HEK293 (cell line): ENCODE data around the gene B3GAT1.

Experiments
- CTCF ChIA-PET: fragments of 350-600 bp; formaldehyde crosslinking; extraction: SDS; loops from one replicate; lab custom pipeline; 2021; ENCODE audit warnings: antibody characterized with exemption; lab: Yijun Ruan, JAX
- POLR2A ChIA-PET: fragments of 300-600 bp; formaldehyde crosslinking; extraction: SDS; loops from one replicate; lab custom pipeline; 2020; ENCODE audit warnings: antibody characterized with exemption, inconsistent platforms; lab: Yijun Ruan, JAX
- H3K27ac ChIP-seq: fragments of 200-500 bp; sonication (Bioruptor generic); 2 replicates; pipeline ENCODE4 v1.5.1; 2014; ENCODE audit warnings: low read depth, low read length, control low read depth, inconsistent platforms; ENCODE audit errors: extremely low read depth
- H3K36me3 ChIP-seq, 2 experiments: fragments of 200-500 bp in 1 of 2; sonication (Bioruptor generic) in 1 of 2; 1 replicate in 1 of 2; 2 replicates in 1 of 2; pipeline ENCODE4 v1.5.1; 2014 to 2017; ENCODE audit warnings: inconsistent platforms in 2 of 2, low read length in 2 of 2; ENCODE audit not compliant: control insufficient read depth in 2 of 2, insufficient read depth in 1 of 2
- H3K4me1 ChIP-seq: fragments of 200-500 bp; sonication (Bioruptor generic); 2 replicates; pipeline ENCODE4 v1.5.1; 2014; ENCODE audit warnings: mild to moderate bottlenecking, low read length, inconsistent platforms; ENCODE audit not compliant: control insufficient read depth, insufficient read depth
- H3K4me3 ChIP-seq: 2 replicates; pipeline ENCODE4 v1.5.1; 2011; ENCODE audit warnings: low read depth, mild to moderate bottlenecking, control low read depth, low read length, moderate library complexity
- H3K9me3 ChIP-seq: fragments of 200-500 bp; sonication (Bioruptor generic); 2 replicates; pipeline ENCODE4 v1.5.1; 2014; ENCODE audit warnings: low read depth, low read length, inconsistent platforms; ENCODE audit not compliant: control insufficient read depth, insufficient read depth
- EGR2 ChIP-seq: fragments of 450-650 bp; formaldehyde crosslinking; IDR thresholded peaks from 2 replicates; pipeline ENCODE4 v1.5.1; 2016; ENCODE audit warnings: low read depth, missing biosample characterization, missing genetic modification characterization
- ELK4 ChIP-seq: IDR thresholded peaks from 2 replicates; pipeline ENCODE4 v1.6.1; 2011; ENCODE audit warnings: mild to moderate bottlenecking, low read depth, low read length, borderline replicate concordance
- KLF10 ChIP-seq: fragments of 450-650 bp; IDR thresholded peaks from 2 replicates; pipeline ENCODE4 v1.5.1; 2018; ENCODE audit warnings: missing biosample characterization, mild to moderate bottlenecking, missing genetic modification characterization
- KLF7 ChIP-seq: fragments of 450-650 bp; formaldehyde crosslinking; IDR thresholded peaks from 2 replicates; pipeline ENCODE4 v1.5.1; 2016; ENCODE audit warnings: missing biosample characterization, missing genetic modification characterization, borderline replicate concordance
- SCRT2 ChIP-seq: fragments of 450-650 bp; formaldehyde crosslinking; IDR thresholded peaks from 2 replicates; pipeline ENCODE4 v1.5.1; 2016; ENCODE audit warnings: missing biosample characterization, missing genetic modification characterization
- ZBTB1 ChIP-seq: fragments of 450-650 bp; formaldehyde crosslinking; IDR thresholded peaks from 2 replicates; pipeline ENCODE4 v1.5.1; 2016; ENCODE audit warnings: missing biosample characterization, missing genetic modification characterization
- ZBTB49 ChIP-seq: fragments of 450-650 bp; formaldehyde crosslinking; IDR thresholded peaks from 2 replicates; pipeline ENCODE4 v1.5.1; 2016; ENCODE audit warnings: missing biosample characterization, missing genetic modification characterization, low read depth
- ZNF112 ChIP-seq: fragments of 450-650 bp; formaldehyde crosslinking; IDR thresholded peaks from 2 replicates; pipeline ENCODE4 v1.5.0; 2017; ENCODE audit warnings: missing biosample characterization, missing genetic modification characterization
- ZNF132 ChIP-seq: fragments of 450-650 bp; formaldehyde crosslinking; IDR thresholded peaks from 2 replicates; pipeline ENCODE4 v1.5.1; 2017; ENCODE audit warnings: missing biosample characterization, missing genetic modification characterization, borderline replicate concordance
- ZNF211 ChIP-seq: fragments of 450-650 bp; formaldehyde crosslinking; IDR thresholded peaks from 2 replicates; pipeline ENCODE4 v1.5.1; 2016; ENCODE audit warnings: low read depth, missing biosample characterization, missing genetic modification characterization
- ZNF335 ChIP-seq: fragments of 450-650 bp; formaldehyde crosslinking; conservative IDR thresholded peaks from 2 replicates; pipeline ENCODE4 v1.5.1; 2016; ENCODE audit warnings: missing biosample characterization, missing genetic modification characterization
- ZNF423 ChIP-seq: fragments of 450-650 bp; formaldehyde crosslinking; IDR thresholded peaks from 2 replicates; pipeline ENCODE4 v1.5.1; 2016; ENCODE audit warnings: missing biosample characterization, missing genetic modification characterization
- ZNF621 ChIP-seq: fragments of 450-650 bp; formaldehyde crosslinking; IDR thresholded peaks from 2 replicates; pipeline ENCODE4 v1.5.1; 2017; ENCODE audit warnings: missing biosample characterization, missing genetic modification characterization
- ZNF639 ChIP-seq: fragments of 450-650 bp; formaldehyde crosslinking; IDR thresholded peaks from 2 replicates; pipeline ENCODE4 v1.5.1; 2016; ENCODE audit warnings: missing biosample characterization, missing genetic modification characterization
- ZNF654 ChIP-seq: fragments of 450-650 bp; formaldehyde crosslinking; IDR thresholded peaks from 2 replicates; pipeline ENCODE4 v1.5.1; 2016; ENCODE audit warnings: low read depth, missing biosample characterization, missing genetic modification characterization
- ZNF777 ChIP-seq: fragments of 450-650 bp; formaldehyde crosslinking; IDR thresholded peaks from 2 replicates; pipeline ENCODE4 v1.5.1; 2017; ENCODE audit warnings: missing biosample characterization, missing genetic modification characterization, borderline replicate concordance
- TF ChIP-seq, protein P1 (sequence below): fragments of 450-650 bp; formaldehyde crosslinking; IDR thresholded peaks from 2 replicates; pipeline ENCODE4 v1.5.1; 2016; ENCODE audit warnings: missing biosample characterization, missing genetic modification characterization
- TF ChIP-seq, protein P2 (sequence below): fragments of 450-650 bp; formaldehyde crosslinking; IDR thresholded peaks from 2 replicates; pipeline ENCODE4 v1.5.1; 2016; ENCODE audit warnings: missing biosample characterization, missing genetic modification characterization
- TF ChIP-seq, protein P3 (sequence below): fragments of 450-650 bp; formaldehyde crosslinking; IDR thresholded peaks from 2 replicates; pipeline ENCODE4 v1.5.1; 2016; ENCODE audit warnings: missing biosample characterization, missing genetic modification characterization, borderline replicate concordance
- TF ChIP-seq, protein P4 (sequence below): fragments of 450-650 bp; formaldehyde crosslinking; IDR thresholded peaks from 2 replicates; pipeline ENCODE4; 2016; ENCODE audit warnings: missing biosample characterization, missing genetic modification characterization

The B3GAT1 gene

DNA sequence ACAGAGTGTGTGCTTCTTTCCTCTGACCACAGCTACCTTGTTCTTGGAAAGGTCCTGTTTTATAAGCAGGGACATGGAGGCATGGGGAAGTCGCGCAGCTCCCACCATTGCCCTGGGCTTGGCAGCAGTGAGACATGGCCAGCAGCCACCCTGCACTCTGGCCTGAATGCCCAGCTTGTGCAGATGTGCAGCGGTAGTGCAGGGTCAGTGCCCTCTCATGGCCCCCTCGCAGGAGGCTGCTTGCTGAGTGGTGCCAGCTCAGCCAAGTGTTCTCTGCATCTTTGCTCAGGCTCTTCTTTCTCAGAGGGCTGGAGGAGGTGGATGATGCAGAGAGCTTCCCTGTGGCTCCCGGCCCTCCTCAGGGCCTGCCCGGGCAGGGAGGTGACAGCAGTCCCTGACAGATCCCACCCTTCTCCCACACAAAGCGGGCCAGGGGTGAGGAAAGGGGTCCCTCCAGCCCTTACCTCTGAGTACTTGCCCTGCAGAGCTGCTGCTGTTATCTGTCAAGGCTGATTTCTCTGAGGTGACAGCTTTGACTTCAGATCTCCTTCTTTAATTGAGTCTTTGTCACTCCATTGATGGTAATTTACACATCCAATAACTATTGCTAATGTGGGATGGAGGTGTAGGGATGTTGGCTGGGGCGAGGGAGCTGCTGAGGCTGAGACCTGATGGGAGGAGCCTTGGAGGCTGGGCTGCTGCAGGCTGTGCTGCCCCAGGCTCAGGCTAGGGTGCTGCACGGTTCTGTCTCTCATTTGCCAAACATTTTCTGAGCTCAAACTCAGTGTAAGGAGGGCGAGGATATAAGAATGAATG lies 47.4 kb upstream of the B3GAT1 start:
- no peaks in the 10 kb centered on the region for H3K9me3 ChIP-seq
- H3K27ac ChIP-seq: no peak overlapping the region
- ChIA-PET CTCF (interaction anchor here (0.6 kb wide), 1 partner anchor 319 kb away, joined by 3 read pairs; no protein-coding TSS in a partner anchor), POLR2A (no interaction called here)
- no peaks in the 10 kb centered on the region for H3K4me1 ChIP-seq
- no peak for TF ChIP-seq KLF7 (tag by site-specific recombination)
- no peak for TF ChIP-seq ZBTB49 (tag by site-specific recombination)
- TF ChIP-seq, protein P1, sequence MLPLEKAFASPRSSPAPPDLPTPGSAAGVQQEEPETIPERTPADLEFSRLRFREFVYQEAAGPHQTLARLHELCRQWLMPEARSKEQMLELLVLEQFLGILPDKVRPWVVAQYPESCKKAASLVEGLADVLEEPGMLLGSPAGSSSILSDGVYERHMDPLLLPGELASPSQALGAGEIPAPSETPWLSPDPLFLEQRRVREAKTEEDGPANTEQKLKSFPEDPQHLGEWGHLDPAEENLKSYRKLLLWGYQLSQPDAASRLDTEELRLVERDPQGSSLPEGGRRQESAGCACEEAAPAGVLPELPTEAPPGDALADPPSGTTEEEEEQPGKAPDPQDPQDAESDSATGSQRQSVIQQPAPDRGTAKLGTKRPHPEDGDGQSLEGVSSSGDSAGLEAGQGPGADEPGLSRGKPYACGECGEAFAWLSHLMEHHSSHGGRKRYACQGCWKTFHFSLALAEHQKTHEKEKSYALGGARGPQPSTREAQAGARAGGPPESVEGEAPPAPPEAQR (tag by site-specific recombination): no peak
- TF ChIP-seq ZNF211 (tag by site-specific recombination): no peak
- TF ChIP-seq ZNF132 (tag by site-specific recombination): no peak
- TF ChIP-seq EGR2 (tag by site-specific recombination): no peak
- TF ChIP-seq, protein P2, sequence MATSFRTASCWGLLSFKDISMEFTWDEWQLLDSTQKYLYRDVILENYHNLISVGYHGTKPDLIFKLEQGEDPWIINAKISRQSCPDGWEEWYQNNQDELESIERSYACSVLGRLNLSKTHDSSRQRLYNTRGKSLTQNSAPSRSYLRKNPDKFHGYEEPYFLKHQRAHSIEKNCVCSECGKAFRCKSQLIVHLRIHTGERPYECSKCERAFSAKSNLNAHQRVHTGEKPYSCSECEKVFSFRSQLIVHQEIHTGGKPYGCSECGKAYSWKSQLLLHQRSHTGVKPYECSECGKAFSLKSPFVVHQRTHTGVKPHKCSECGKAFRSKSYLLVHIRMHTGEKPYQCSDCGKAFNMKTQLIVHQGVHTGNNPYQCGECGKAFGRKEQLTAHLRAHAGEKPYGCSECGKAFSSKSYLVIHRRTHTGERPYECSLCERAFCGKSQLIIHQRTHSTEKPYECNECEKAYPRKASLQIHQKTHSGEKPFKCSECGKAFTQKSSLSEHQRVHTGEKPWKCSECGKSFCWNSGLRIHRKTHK: no peak
- TF ChIP-seq ZNF777 (tag by site-specific recombination): no peak
- TF ChIP-seq SCRT2: no peak
- TF ChIP-seq, protein P3, sequence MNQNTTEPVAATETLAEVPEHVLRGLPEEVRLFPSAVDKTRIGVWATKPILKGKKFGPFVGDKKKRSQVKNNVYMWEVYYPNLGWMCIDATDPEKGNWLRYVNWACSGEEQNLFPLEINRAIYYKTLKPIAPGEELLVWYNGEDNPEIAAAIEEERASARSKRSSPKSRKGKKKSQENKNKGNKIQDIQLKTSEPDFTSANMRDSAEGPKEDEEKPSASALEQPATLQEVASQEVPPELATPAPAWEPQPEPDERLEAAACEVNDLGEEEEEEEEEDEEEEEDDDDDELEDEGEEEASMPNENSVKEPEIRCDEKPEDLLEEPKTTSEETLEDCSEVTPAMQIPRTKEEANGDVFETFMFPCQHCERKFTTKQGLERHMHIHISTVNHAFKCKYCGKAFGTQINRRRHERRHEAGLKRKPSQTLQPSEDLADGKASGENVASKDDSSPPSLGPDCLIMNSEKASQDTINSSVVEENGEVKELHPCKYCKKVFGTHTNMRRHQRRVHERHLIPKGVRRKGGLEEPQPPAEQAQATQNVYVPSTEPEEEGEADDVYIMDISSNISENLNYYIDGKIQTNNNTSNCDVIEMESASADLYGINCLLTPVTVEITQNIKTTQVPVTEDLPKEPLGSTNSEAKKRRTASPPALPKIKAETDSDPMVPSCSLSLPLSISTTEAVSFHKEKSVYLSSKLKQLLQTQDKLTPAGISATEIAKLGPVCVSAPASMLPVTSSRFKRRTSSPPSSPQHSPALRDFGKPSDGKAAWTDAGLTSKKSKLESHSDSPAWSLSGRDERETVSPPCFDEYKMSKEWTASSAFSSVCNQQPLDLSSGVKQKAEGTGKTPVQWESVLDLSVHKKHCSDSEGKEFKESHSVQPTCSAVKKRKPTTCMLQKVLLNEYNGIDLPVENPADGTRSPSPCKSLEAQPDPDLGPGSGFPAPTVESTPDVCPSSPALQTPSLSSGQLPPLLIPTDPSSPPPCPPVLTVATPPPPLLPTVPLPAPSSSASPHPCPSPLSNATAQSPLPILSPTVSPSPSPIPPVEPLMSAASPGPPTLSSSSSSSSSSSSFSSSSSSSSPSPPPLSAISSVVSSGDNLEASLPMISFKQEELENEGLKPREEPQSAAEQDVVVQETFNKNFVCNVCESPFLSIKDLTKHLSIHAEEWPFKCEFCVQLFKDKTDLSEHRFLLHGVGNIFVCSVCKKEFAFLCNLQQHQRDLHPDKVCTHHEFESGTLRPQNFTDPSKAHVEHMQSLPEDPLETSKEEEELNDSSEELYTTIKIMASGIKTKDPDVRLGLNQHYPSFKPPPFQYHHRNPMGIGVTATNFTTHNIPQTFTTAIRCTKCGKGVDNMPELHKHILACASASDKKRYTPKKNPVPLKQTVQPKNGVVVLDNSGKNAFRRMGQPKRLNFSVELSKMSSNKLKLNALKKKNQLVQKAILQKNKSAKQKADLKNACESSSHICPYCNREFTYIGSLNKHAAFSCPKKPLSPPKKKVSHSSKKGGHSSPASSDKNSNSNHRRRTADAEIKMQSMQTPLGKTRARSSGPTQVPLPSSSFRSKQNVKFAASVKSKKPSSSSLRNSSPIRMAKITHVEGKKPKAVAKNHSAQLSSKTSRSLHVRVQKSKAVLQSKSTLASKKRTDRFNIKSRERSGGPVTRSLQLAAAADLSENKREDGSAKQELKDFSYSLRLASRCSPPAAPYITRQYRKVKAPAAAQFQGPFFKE: no peak
- TF ChIP-seq ZBTB1 (tag by site-specific recombination): no peak
- TF ChIP-seq, protein P4, sequence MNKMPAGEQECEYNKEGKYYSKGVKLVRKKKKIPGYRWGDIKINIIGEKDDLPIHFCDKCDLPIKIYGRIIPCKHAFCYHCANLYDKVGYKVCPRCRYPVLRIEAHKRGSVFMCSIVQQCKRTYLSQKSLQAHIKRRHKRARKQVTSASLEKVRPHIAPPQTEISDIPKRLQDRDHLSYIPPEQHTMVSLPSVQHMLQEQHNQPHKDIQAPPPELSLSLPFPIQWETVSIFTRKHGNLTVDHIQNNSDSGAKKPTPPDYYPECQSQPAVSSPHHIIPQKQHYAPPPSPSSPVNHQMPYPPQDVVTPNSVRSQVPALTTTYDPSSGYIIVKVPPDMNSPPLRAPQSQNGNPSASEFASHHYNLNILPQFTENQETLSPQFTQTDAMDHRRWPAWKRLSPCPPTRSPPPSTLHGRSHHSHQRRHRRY: no peak
- no peak for TF ChIP-seq KLF10 (tag by site-specific recombination)
- no peak for TF ChIP-seq ZNF654 (tag by site-specific recombination)
- TF ChIP-seq ZNF335 (tag by site-specific recombination): no peak
- no peak for TF ChIP-seq ZNF621 (tag by site-specific recombination)
- no peak for TF ChIP-seq ZNF423 (tag by site-specific recombination)
- TF ChIP-seq ZNF639 (tag by site-specific recombination): no peak
- no peak for TF ChIP-seq ZNF112
- no peak for TF ChIP-seq ELK4
- H3K36me3 ChIP-seq: no peaks in the 10 kb centered on the region
- H3K4me3 ChIP-seq: no peak overlapping the region
